HepG2 (cell line): Measurements from ENCODE around the gene USP15. TPM values are rescaled to one million over a fixed set of nuclear protein-coding genes. Genes with fewer than 3 reads are reported as not detected.

ENCODE experiments used
- ATAC-seq: fragments of 200-7000 bp; cut with Tn5 transposase; 3 replicates; pipeline ENCODE4 v1.9.1; 2020; ENCODE audit warnings: mild to moderate bottlenecking, moderate library complexity
- BruUV-seq: library from RNA; stranded (reverse); fragments of 400-500 nt; replicated peaks from 2 replicates; lab custom pipeline; 2021; lab: Mats Ljungman, UMichigan
- CTCF ChIA-PET: fragments of 300-600 bp; formaldehyde crosslinking; extraction: SDS; loops from one replicate; lab custom pipeline; 2021; ENCODE audit warnings: low total read pairs, inconsistent platforms, low intra/inter-chr PET ratio; lab: Yijun Ruan, JAX
- POLR2A ChIA-PET: fragments of 350-600 bp; sonication (Branson Sonifier 250); formaldehyde crosslinking; loops from one replicate; lab custom pipeline; 2020; ENCODE audit warnings: antibody characterized with exemption, inconsistent platforms; lab: Yijun Ruan, JAX
- DNase-seq: peaks from one replicate; pipeline ENCODE4 v3.0.0-alpha.2; 2015; ENCODE audit warnings: low spot score
- FAIRE-seq: peaks from 3 replicates; lab custom pipeline; 2011; peaks lifted over from hg19 to GRCh38; lab: Jason Lieb, UNC
- H2AFZ ChIP-seq: one replicate; pipeline ENCODE4 v1.6.1; 2011; ENCODE audit warnings: low read length, inconsistent platforms
- H3K27ac ChIP-seq: fragments of 300-600 bp; 3 replicates; pipeline ENCODE4 v1.8.0; 2011; ENCODE audit warnings: mixed run types, mild to moderate bottlenecking, mixed read lengths, low read length, inconsistent platforms; ENCODE audit not compliant: insufficient read depth; ENCODE audit errors: extremely low read length
- H3K27me3 ChIP-seq, 2 experiments: fragments of 200-600 bp in 1 of 2; 2 replicates in 1 of 2; 3 replicates in 1 of 2; pipeline versions ENCODE4 v1.6.0 to v1.8.0; 2011; ENCODE audit warnings: low read length in 2 of 2, mild to moderate bottlenecking in 2 of 2, moderate library complexity in 2 of 2, inconsistent platforms in 1 of 2; ENCODE audit not compliant: insufficient read depth in 2 of 2, control insufficient read depth in 1 of 2
- H3K36me3 ChIP-seq, 2 experiments: fragments of 200-600 bp in 1 of 2; replicated peaks in 1 of 2; 2 replicates in 1 of 2; 3 replicates in 1 of 2; pipeline versions ENCODE4 v1.5.1 to v1.8.0; 2011; ENCODE audit warnings: low read length in 2 of 2, inconsistent platforms in 1 of 2; ENCODE audit not compliant: insufficient read depth in 2 of 2, control insufficient read depth in 1 of 2
- H3K4me1 ChIP-seq: 2 replicates; pipeline ENCODE4 v1.5.1; 2012; ENCODE audit warnings: low read length, inconsistent platforms; ENCODE audit not compliant: insufficient read depth
- H3K4me2 ChIP-seq: 2 replicates; pipeline ENCODE4 v1.6.0; 2011; ENCODE audit warnings: low read depth, low read length, inconsistent platforms
- H3K4me3 ChIP-seq, 3 experiments: fragments of 200-600 bp in 1 of 3; sonication (generic), shearing (Covaris generic) in 1 of 3; replicated peaks in 1 of 3; 2 replicates each; pipeline ENCODE4 v1.5.1; 2011 to 2016; ENCODE audit warnings: low read length in 3 of 3, inconsistent platforms in 2 of 3, low read depth in 2 of 3, mild to moderate bottlenecking in 2 of 3, control low read depth in 1 of 3, mixed read lengths in 1 of 3; ENCODE audit not compliant: insufficient read depth in 1 of 3
- H3K79me2 ChIP-seq: one replicate; pipeline ENCODE4 v1.6.1; 2011; ENCODE audit warnings: low read length, inconsistent platforms; ENCODE audit not compliant: insufficient read depth
- H3K9ac ChIP-seq: 2 replicates; pipeline ENCODE4 v1.6.0; 2011; ENCODE audit warnings: mild to moderate bottlenecking, low read depth, low read length, inconsistent platforms; ENCODE audit not compliant: insufficient read depth
- H3K9me3 ChIP-seq: 2 replicates; pipeline ENCODE4 v1.5.1; 2012; ENCODE audit warnings: mild to moderate bottlenecking, low read length
- H4K20me1 ChIP-seq: 2 replicates; pipeline ENCODE4 v1.6.0; 2011; ENCODE audit warnings: inconsistent platforms, mild to moderate bottlenecking, low read length, moderate library complexity; ENCODE audit not compliant: insufficient read depth
- CENPBD1 ChIP-seq: sonication (generic); formaldehyde crosslinking; IDR thresholded peaks from 2 replicates; pipeline ENCODE4 v1.8.0; 2022; ENCODE audit warnings: missing genetic modification reagents, low read depth, mild to moderate bottlenecking, borderline replicate concordance
- ETS1 ChIP-seq: sonication (generic); formaldehyde crosslinking; IDR thresholded peaks from 2 replicates; pipeline ENCODE4 v1.4.0; 2020; ENCODE audit warnings: missing genetic modification reagents
- GABPA ChIP-seq, 2 experiments: IDR thresholded peaks; 2 replicates each; pipeline ENCODE4 v1.6.1; 2011 to 2016; ENCODE audit warnings: low read depth in 2 of 2, low read length in 1 of 2, missing biosample characterization in 1 of 2, missing genetic modification characterization in 1 of 2
- GATAD1 ChIP-seq: IDR thresholded peaks from 2 replicates; pipeline ENCODE4 v1.6.1; 2016; ENCODE audit warnings: missing genetic modification reagents, missing compliant biosample characterization
- KAT2B ChIP-seq: fragments of 150-350 bp; IDR thresholded peaks from 2 replicates; pipeline ENCODE4 v1.6.1; 2014; ENCODE audit warnings: low read depth, low read length, borderline replicate concordance
- KLF6 ChIP-seq: IDR thresholded peaks from 2 replicates; pipeline ENCODE4 v1.8.0; 2016; ENCODE audit warnings: missing biosample characterization, missing genetic modification reagents
- MLX ChIP-seq: IDR thresholded peaks from 2 replicates; pipeline ENCODE4 v1.6.1; 2016
- MYPOP ChIP-seq: sonication (generic); formaldehyde crosslinking; IDR thresholded peaks from 2 replicates; pipeline ENCODE4 v1.8.1; 2023; ENCODE audit warnings: mild to moderate bottlenecking, moderate library complexity, missing genetic modification reagents
- PHF8 ChIP-seq: sonication (generic); formaldehyde crosslinking; IDR thresholded peaks from 2 replicates; pipeline ENCODE4 v1.5.0; 2020; ENCODE audit warnings: missing genetic modification reagents
- SIN3A ChIP-seq: IDR thresholded peaks from 2 replicates; pipeline ENCODE4 v1.6.1; 2011; ENCODE audit warnings: low read depth, mild to moderate bottlenecking, control low read depth, low read length, borderline replicate concordance
- SNAPC5 ChIP-seq: sonication (generic); formaldehyde crosslinking; IDR thresholded peaks from 2 replicates; pipeline ENCODE4 v1.8.1; 2023; ENCODE audit warnings: mild to moderate bottlenecking, missing genetic modification reagents, borderline replicate concordance
- SRY ChIP-seq: sonication (generic); formaldehyde crosslinking; IDR thresholded peaks from 2 replicates; pipeline ENCODE4 v1.8.0; 2022; ENCODE audit warnings: mild to moderate bottlenecking, missing genetic modification reagents
- STAG1 ChIP-seq: sonication (generic); formaldehyde crosslinking; IDR thresholded peaks from 2 replicates; pipeline ENCODE4 v1.4.0; 2020; ENCODE audit warnings: missing genetic modification reagents
- STAT5B ChIP-seq: sonication (generic); formaldehyde crosslinking; IDR thresholded peaks from 2 replicates; pipeline ENCODE4 v1.4.0; 2020; ENCODE audit warnings: missing genetic modification reagents
- TARDBP ChIP-seq: sonication (generic); formaldehyde crosslinking; IDR thresholded peaks from 2 replicates; pipeline ENCODE4 v1.8.0; 2022; ENCODE audit warnings: mild to moderate bottlenecking, missing genetic modification reagents
- TCF7 ChIP-seq: sonication (generic); IDR thresholded peaks from 2 replicates; pipeline ENCODE4 v1.6.1; 2016; ENCODE audit warnings: antibody characterized with exemption, low read depth
- ZC3H4 ChIP-seq: sonication (generic); formaldehyde crosslinking; IDR thresholded peaks from 2 replicates; pipeline ENCODE4 v1.4.0; 2020; ENCODE audit warnings: missing genetic modification reagents, borderline replicate concordance
- ZNF30 ChIP-seq: sonication (generic); formaldehyde crosslinking; IDR thresholded peaks from 2 replicates; pipeline ENCODE4 v1.5.0; 2020; ENCODE audit warnings: mild to moderate bottlenecking, missing genetic modification reagents
- ZNF383 ChIP-seq: sonication (generic); formaldehyde crosslinking; IDR thresholded peaks from 2 replicates; pipeline ENCODE4 v1.4.0; 2020; ENCODE audit warnings: missing genetic modification reagents, mild to moderate bottlenecking, borderline replicate concordance
- ZNF639 ChIP-seq: conservative IDR thresholded peaks from 2 replicates; pipeline ENCODE4 v1.6.1; 2018; ENCODE audit warnings: missing genetic modification reagents
- ZNF740 ChIP-seq: sonication (generic); formaldehyde crosslinking; IDR thresholded peaks from 2 replicates; pipeline ENCODE4 v1.4.0; 2020; ENCODE audit warnings: missing genetic modification reagents
- WGBS: methylation state at CpG from one replicate; pipeline ENCODE4 v1.1.6; 2017; ENCODE audit warnings: low lambda C conversion rate; 5-methylcytosine and 5-hydroxymethylcytosine counted together
- in situ Hi-C: cut with HindIII; loops from 2 replicates; pipeline ENCODE4 v1.10.0; 2017; ENCODE audit warnings: low pct_unique_long_range_greater_than_20kb; ENCODE audit not compliant: extremely low pct_ligation_motif_present
- intact Hi-C: fragments of 100-400 bp; cut with micrococcal nuclease; formaldehyde crosslinking; loops from one replicate; pipeline ENCODE4 v1.10.0; 2022; ENCODE audit not compliant: unreplicated experiment
- polyA plus RNA-seq, 8 experiments: library from polyadenylated mRNA; depleted of rRNA in 3 of 8; stranded (reverse) in 7 of 8; unstranded in 1 of 8; fragments of >200 nt; fragmentation: Illumina TruSeq in 4 of 8; extraction: Trizol in 4 of 8; gene quantifications; 2 replicates each; pipeline versions ENCODE4 v1.2.1 to v1.2.3, GENCODE V29; 2011 to 2016; ENCODE audit warnings: low read depth in 4 of 8, missing spikeins in 1 of 8, mixed read lengths in 1 of 8; ENCODE audit not compliant: insufficient read depth in 1 of 8
- total RNA-seq, 5 experiments: library from RNA; depleted of rRNA; stranded (reverse); fragments of >200 nt; fragmentation: Illumina TruSeq; extraction: Trizol; gene quantifications; 2 replicates each; pipeline ENCODE4 v1.2.3, GENCODE V29; 2016; ENCODE audit warnings: low read depth in 1 of 5

USP15 gene
- total and polyA plus RNA-seq, 2 of the 13 experiments (the other 11 are each of a cell fraction or from before 2014, with no cell fraction given), result 17.3 to 51.7 TPM

- no peak for TF ChIP-seq STAT5B (CRISPR knock-in tag)
- no peak for TF ChIP-seq ZNF383
- TF ChIP-seq CENPBD1 (CRISPR knock-in tag), result no peak
- TF ChIP-seq ZNF30 (CRISPR knock-in tag), result no peak
- no peak for TF ChIP-seq ZNF740 (CRISPR knock-in tag)
Measured at GRCh38 chr12:62400135-62400534, 139.9 kb downstream of the USP15 start (continued).

GRCh38 chr12:62401631-62402030 is 141.4 kb downstream of the USP15 start:
- H3K27me3 ChIP-seq, result no peaks in the 10 kb centered on the region
- peaks cover 3 to 20% of the 10 kb centered on the region in 2 experiments for H3K36me3 ChIP-seq
- ChIA-PET POLR2A (no interaction called here), CTCF (no interaction called here)
- BruUV-seq, result no TSS peak
- H3K79me2 ChIP-seq, result no peaks in the 10 kb centered on the region
- no peak overlapping the region for H3K27ac ChIP-seq
- H3K4me3 ChIP-seq, result no peak overlapping the region
- TF ChIP-seq ZNF639 (no peak), GATAD1 (CRISPR knock-in tag) (no peak), KAT2B (no peak), MYPOP (CRISPR knock-in tag) (no peak), TARDBP (CRISPR knock-in tag) (no peak), MLX (no peak), KLF6 (no peak), ETS1 (no peak), STAG1 (CRISPR knock-in tag) (no peak), SRY (no peak), GABPA (IDR thresholded peaks at IDR 0.05; ENCODE audit: low read depth, low read length) (no peak), GABPA (CRISPR knock-in tag; IDR thresholded peaks at IDR 0.05; ENCODE audit: low read depth) (no peak), TCF7 (no peak), SIN3A (no peak), ZC3H4 (CRISPR knock-in tag) (no peak), PHF8 (no peak), SNAPC5 (CRISPR knock-in tag) (no peak)
- WGBS, result 83% methylated on average over 3 of the region's 3 CpGs
- no peak for FAIRE-seq
- ATAC-seq, result no peak
- no peak for DNase-seq
- H3K9ac ChIP-seq, result no peak overlapping the region
- no peaks in the 10 kb centered on the region for H4K20me1 ChIP-seq
- no peak overlapping the region for H3K4me2 ChIP-seq
- intact Hi-C loops (no loop called here), in situ Hi-C loops (no loop called here)
- no peaks in the 10 kb centered on the region for H3K4me1 ChIP-seq
- no peak overlapping the region for H2AFZ ChIP-seq
- H3K9me3 ChIP-seq, result no peaks in the 10 kb centered on the region
